Right ventricle myocardium inferior (tissue), 1 donor: ENCODE measurements around the gene TENT4B. TPM values are rescaled to one million over a fixed set of nuclear protein-coding genes. Genes with fewer than 3 reads are reported as not detected.
A peak's percentile ranks its signal among the peaks of the same experiment; 100 is the strongest.

Experiments
- ATAC-seq: fragments of 200-7000 bp; cut with Tn5 transposase; one replicate; pipeline ENCODE4 v1.9.1; 2020; ENCODE audit warnings: mild to moderate bottlenecking, moderate library complexity
- DNase-seq: peaks from one replicate; pipeline ENCODE4 v3.0.0; 2021; ENCODE audit errors: missing footprints
- intact Hi-C: fragments of 100-400 bp; cut with DNase I; formaldehyde crosslinking; loops from one replicate; pipeline ENCODE4 v1.11.0; 2022
- total RNA-seq: library from RNA; stranded (reverse); fragmentation: NEBNext Ultra II Directional; extraction: Animal tissue kit (Norgen Biotek cat#: 25700); gene quantifications from one replicate; pipeline ENCODE4 v1.2.1, GENCODE V29; 2021
- donor health status: DM: no; HTN: yes; CAD: no; lungs with severe emphysema.

Gene TENT4B
- total RNA-seq, 1 donor from 2014 or later, result 7.8 TPM

GRCh38 chr16:50263060-50263909 is 110.2 kb downstream of the TENT4B start:
- ATAC-seq, result no peak
- no peak for DNase-seq
- intact Hi-C loops, result no loop called here

GRCh38 chr16:50263940-50264929 is 111.1 kb downstream of the TENT4B start:
- intact Hi-C loops, result no loop called here
- DNase-seq (no peak), ATAC-seq (no peak)

- intact Hi-C loops, result no loop called here
- DNase-seq, result no peak
- ATAC-seq, result no peak
Observed at GRCh38 chr16:50265260-50265659, 112.2 kb downstream of the TENT4B start.

GRCh38 chr16:50265716-50266336 is 112.7 kb downstream of the TENT4B start:
- ATAC-seq, result no peak
- DNase-seq, result no peak
- intact Hi-C loops, result no loop called here

GRCh38 chr16:50266337-50267091 is 113.4 kb downstream of the TENT4B start, which contains the start of gene ADCY7:
Gene ADCY7 (plus strand): TSS chr16:50266551. CDS start chr16:50288180, 21,629 bp downstream.
- DNase-seq (peak; percentile 90), ATAC-seq (peak; percentile 81)
- intact Hi-C loops, result no loop called here

- DNase-seq (no peak), ATAC-seq (no peak)
- intact Hi-C loops, result no loop called here
Observed at GRCh38 chr16:50267151-50267631, 114.1 kb downstream of the TENT4B start.

- no peak for ATAC-seq
- DNase-seq, result no peak
Observed at GRCh38 chr16:50267651-50268050, 114.5 kb downstream of the TENT4B start.

GRCh38 chr16:50268352-50268751 is 115.2 kb downstream of the TENT4B start:
- intact Hi-C loops, result no loop called here
- DNase-seq (no peak), ATAC-seq (no peak)

More at GRCh38 chr16:50267651-50268050, 114.5 kb downstream of the TENT4B start:
- intact Hi-C loops, result no loop called here

- no peak for ATAC-seq
- DNase-seq, result no peak
- intact Hi-C loops, result no loop called here
Observed at GRCh38 chr16:50269061-50269705, 116.1 kb downstream of the TENT4B start.

GRCh38 chr16:50269769-50270509 is 116.8 kb downstream of the TENT4B start:
- ATAC-seq (no peak), DNase-seq (no peak)
- intact Hi-C loops, result no loop called here

GRCh38 chr16:50270510-50271147 is 117.5 kb downstream of the TENT4B start:
- intact Hi-C loops, result no loop called here
- DNase-seq (no peak), ATAC-seq (no peak)

GRCh38 chr16:50271148-50272041 is 118.3 kb downstream of the TENT4B start:
- no peak for ATAC-seq
- intact Hi-C loops, result no loop called here
- no peak for DNase-seq

- intact Hi-C loops, result no loop called here
- ATAC-seq (no peak), DNase-seq (no peak)
Observed at GRCh38 chr16:50272111-50272571, 119.0 kb downstream of the TENT4B start.

- DNase-seq (no peak), ATAC-seq (no peak)
- intact Hi-C loops, result no loop called here
Observed at GRCh38 chr16:50272687-50273381, 119.7 kb downstream of the TENT4B start.

GRCh38 chr16:50273382-50273690 is 120.2 kb downstream of the TENT4B start:
- intact Hi-C loops, result no loop called here
- DNase-seq (no peak), ATAC-seq (no peak)
